GM21390 (cell line): ENCODE data around the gene TPSAB1.
"Not testable (repeated sequence)": the region's sequence is repeated elsewhere in the genome, so short reads cannot be mapped to it uniquely, and the experiment has no call there.

Experiments
- ATAC-seq: cut with Tn5 transposase; IDR thresholded peaks from one replicate; pipeline ENCODE4 v1.9.1; 2021; ENCODE audit not compliant: unreplicated experiment

The TPSAB1 gene

DNA sequence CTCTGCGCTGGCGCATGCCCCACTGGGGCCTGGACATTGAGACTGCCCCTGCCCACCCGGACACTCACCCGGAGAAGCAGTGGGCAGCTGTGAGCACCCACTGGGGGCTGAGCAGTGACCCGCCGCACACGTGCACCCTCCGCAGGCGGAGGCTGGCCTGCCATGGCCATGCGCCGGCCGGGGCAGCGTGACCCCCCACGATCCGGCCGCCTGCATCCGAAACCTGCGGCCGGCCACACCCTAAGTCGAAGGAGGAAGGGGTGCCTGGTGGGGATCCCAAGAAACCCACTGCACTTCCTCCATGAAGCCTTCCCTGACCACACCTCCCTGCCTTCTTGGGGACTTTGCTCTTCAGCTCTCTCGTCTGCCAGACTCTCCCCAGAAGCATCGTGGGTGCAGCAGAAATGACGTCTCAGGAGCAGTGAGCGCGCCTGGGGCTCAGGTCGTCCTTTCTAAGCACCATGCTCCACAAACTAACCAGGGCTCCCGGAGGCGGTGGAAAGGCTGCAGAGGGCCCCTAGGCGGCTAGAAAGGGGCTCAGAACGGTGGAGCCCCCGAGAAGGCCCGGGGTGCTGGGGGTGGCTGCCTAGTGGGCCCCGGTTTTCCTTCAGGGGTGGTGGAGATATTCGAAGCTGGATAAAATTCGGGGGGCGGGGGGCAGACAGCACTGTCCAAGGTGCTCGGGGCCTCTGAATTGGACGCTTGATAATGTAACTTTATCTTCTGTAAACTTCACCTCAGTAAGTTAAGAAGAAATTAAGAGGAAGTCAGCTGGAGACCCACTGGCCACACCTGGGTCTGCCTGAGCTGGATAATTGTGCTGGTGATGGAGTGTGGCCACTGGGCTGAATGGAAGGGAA lies 16.9 kb upstream of the TPSAB1 start:
- ATAC-seq: no peak

DNA sequence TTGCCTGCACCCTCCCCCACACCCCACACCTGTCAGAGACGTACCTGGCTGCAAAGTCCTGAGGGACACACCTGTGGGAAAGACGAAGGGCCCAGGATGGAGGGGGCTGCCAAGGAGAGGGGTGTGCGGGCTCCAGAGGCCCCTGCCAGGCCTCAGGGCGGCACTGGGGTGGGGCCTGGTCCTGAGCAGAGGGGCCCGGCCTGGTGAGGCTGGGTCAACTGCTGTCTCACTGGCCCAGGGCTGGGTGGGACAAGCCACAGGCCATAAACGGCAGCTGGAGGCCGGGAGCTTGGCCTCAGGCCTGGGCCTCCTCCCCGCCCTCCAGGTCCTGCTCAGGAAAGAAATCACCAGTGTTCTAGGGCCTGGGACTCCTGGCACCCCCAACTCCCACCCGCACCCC lies 15.9 kb upstream of the TPSAB1 start:
- no peak for ATAC-seq

- no peak for ATAC-seq
Observed at GRCh38 chr16:1225051-1225451, 15.5 kb upstream of the TPSAB1 start, which contains the start of gene TPSG1. Gene TPSG1 (minus strand): TSS chr16:1225268. CDS start chr16:1225252, 16 bp downstream.

- not testable (repeated sequence) for ATAC-seq
Observed at GRCh38 chr16:1225728-1226311, 14.7 kb upstream of the TPSAB1 start.

GRCh38 chr16:1226692-1227091 lies 13.8 kb upstream of the TPSAB1 start:
- ATAC-seq: not testable (repeated sequence)

DNA sequence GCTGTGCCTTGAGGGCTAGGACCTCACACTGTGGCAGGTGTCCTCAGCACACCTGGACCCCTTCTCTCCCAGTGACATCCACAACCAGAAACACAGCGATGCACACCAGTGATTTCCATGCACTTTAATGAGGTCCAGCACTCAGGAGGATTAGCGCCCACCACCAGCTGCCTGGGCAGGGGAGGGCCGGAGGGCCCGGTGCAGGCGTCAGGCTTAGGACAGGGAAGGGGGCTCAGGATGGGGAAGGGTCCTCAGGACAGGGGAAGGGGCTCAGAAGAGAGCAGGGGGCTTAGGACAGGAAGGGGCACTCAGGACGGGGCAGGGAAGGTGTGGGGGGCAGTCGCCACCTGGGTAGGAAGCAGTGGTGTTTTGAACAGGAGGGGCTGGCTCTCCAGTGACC lies 12.3 kb upstream of the TPSAB1 start:
- ATAC-seq: not testable (repeated sequence)

DNA sequence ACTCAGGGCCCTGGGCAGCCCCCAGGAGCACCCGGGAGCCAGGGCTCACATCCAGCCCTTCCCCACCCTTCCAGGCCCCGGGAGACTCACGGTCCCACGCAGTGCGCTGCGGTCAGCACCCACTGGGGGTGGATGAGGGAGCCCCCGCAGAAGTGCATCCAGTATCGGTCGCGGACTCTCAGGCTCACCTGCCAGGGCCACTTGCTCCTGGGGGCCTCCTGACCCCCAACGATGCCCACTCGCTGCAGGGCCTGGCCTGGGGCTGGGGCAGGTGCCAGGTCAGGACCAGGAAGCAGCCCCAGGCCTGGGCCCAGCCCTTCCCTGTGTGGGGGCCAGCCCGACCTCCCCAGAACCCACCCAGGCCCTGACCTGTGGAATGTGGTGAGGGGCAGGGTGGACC lies 11.0 kb upstream of the TPSAB1 start:
- not testable (repeated sequence) for ATAC-seq

DNA sequence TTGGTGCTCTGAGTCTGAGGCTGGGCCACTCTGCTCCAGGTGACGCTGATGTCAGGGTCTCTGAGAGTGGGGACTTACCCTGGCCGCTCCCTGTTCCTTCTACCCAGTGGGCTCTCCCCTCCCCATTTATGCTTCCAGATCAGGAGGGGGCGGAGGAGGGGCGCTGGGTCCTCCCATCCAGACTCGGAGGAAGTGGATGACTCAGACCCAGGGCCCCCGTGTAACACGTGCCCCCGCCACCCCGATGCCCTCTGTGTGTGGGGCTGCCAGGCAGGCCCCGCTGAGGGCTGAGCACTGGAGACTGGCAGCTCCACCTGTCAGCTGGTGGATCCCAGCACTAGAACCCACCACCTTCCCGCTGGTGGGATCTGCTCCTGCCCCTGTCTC lies 10.4 kb upstream of the TPSAB1 start, which contains the start of gene TPSB2:
Gene TPSB2 (minus strand): TSS at position 101 of the 387 bp plus-strand sequence. CDS start 233 bp downstream, outside the sequence.
- not testable (repeated sequence) for ATAC-seq

DNA sequence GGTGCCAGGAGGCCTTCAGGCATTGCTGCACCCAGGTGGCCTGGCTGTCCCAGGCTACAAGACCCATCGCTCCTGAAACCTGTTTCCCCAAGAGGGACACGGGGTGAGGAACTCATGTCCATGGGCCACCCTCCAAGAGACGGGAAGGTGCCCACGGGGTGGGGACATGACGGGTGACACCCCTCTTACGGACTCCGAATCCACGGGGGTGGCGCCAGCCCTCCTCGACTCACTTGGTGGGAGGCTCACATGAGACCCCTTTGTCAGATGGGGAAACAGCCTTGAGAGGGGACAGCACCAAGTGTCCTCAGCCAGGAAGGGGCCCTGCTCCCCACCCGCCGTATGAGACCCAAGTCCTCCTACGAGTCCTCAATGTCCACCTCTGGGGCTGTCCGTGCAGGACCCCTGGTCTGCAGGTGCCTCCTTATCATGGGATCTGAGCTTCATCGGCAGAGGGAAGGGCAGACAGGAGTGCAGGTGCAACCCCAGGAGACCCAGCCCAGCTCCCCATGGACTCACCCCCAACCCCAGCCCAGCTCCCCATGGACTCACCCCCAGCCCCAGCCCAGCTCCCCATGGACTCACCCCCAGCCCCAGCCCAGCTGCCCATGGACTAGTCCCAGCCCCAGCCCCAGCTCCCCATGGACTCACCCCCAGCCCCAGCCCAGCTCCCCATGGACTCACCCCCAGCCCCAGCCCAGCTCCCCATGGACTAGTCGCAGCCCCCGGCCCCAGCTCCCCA lies 9.9 kb upstream of the TPSAB1 start:
- not testable (repeated sequence) for ATAC-seq

GRCh38 chr16:1231301-1231700 lies 9.2 kb upstream of the TPSAB1 start:
- not testable (repeated sequence) for ATAC-seq

GRCh38 chr16:1232049-1232748 lies 8.3 kb upstream of the TPSAB1 start:
- ATAC-seq: not testable (repeated sequence)

DNA sequence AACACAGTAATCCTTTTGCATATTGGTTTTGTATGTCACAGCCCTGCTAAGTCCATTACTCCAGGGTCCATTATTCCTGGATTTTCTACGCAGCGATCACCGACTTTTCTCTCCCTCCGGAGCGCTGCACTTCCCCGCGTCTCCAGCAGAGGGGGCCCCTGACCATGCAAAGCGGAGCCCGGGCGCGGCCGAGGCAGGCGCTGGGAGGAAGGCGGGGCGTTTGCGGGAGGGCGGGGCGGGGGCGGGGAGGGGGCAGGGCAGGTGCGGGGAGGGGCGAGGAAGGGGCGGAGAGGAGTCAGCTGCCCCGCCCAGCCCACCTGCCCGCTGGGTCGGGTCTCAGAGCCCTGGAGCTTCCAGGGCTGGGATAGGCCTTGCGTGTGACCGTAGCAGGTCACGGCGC lies 3.8 kb upstream of the TPSAB1 start:
- ATAC-seq: not testable (repeated sequence)

- ATAC-seq: no peak
Observed at GRCh38 chr16:1237990-1238389, 2.5 kb upstream of the TPSAB1 start.

DNA sequence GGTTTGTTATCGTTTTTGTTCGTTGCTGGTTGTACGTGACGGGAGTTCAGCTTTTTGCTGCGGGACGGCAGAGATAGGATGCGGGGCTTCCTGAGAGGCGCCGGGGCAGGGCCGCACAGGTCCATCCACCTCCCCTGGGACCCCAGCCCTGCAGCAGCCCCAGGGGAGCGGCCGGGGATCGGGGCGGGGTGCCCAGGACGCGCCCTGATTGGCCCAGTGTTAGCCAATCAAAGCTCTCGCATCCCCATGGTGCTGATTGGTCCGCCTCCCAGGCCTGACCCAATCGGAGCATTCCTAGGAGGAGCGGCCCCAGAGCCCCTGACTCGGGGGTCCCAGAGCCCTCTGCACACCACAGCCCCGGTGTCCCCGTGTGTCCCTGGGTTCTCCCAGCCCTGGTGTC lies 1.6 kb upstream of the TPSAB1 start:
- not testable (repeated sequence) for ATAC-seq

GRCh38 chr16:1239575-1239974 lies 930 bp upstream of the TPSAB1 start:
- ATAC-seq: not testable (repeated sequence)

DNA sequence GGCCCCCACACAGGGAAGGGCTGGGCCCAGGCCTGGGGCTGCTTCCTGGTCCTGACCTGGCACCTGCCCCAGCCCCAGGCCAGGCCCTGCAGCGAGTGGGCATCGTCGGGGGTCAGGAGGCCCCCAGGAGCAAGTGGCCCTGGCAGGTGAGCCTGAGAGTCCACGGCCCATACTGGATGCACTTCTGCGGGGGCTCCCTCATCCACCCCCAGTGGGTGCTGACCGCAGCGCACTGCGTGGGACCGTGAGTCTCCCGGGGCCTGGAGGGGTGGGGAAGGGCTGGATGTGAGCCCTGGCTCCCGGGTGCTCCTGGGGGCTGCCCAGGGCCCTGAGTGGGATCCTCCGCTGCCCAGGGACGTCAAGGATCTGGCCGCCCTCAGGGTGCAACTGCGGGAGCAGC lies 576 bp downstream of the TPSAB1 start:
- not testable (repeated sequence) for ATAC-seq

DNA sequence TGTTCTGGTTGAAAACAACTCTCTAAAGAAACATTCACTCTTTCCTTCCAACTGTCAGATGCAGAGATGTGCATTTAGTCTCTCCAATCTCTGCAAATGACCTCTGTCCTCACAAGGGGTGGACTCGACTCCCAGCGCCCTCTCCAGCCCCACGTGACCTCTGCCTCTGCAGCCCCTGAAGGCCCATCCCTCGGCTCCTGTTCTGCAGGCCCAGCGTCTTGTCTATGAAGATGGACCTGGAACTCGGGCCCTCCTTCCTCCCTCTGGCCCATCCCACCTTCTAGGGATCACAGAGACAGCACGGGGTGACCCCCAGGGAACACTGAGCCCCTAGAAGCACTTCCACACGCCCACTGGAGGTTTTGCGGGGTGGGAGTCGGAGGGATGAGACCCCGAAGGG lies 2.9 kb downstream of the TPSAB1 start:
- ATAC-seq: not testable (repeated sequence)

- ATAC-seq: not testable (repeated sequence)
Observed at GRCh38 chr16:1243907-1244850, 3.7 kb downstream of the TPSAB1 start.

DNA sequence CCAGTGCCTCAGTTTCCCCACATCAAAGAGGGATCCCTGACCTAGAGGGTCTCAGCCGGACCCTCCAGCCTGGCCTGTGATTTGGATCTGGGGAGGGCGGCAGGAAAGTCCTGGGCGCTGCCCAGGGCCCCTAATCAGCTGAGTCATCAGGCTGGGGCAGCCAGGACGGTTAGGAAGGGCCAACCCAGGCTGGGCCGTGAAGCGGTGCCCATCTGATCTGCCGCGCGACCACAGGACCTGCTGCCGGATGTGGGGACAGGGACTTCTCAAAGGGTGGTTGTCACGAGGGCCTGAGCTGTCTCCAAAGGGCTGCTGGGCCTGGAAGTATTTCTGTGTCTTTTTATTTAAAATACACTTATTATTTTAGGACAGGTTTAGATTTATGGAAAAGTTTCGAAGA lies 4.4 kb downstream of the TPSAB1 start:
- no peak for ATAC-seq
